HEK293 (cell line): ENCODE measurements around the gene SEC22A.

Experiments
- ZBTB21 ChIP-seq: fragments of 450-650 bp; formaldehyde crosslinking; IDR thresholded peaks from 2 replicates; pipeline ENCODE4 v1.5.1; 2017; ENCODE audit warnings: missing biosample characterization, missing genetic modification characterization
- ZEB2 ChIP-seq: fragments of 450-650 bp; formaldehyde crosslinking; IDR thresholded peaks from 2 replicates; pipeline ENCODE4 v1.5.1; 2016; ENCODE audit warnings: missing biosample characterization, missing genetic modification characterization
- ZNF133 ChIP-seq: fragments of 450-650 bp; formaldehyde crosslinking; IDR thresholded peaks from 2 replicates; pipeline ENCODE4 v1.5.1; 2016; ENCODE audit warnings: missing biosample characterization, missing genetic modification characterization
- TF ChIP-seq, protein P1 (sequence below): fragments of 450-650 bp; formaldehyde crosslinking; IDR thresholded peaks from 2 replicates; pipeline ENCODE4 v1.5.1; 2016; ENCODE audit warnings: missing biosample characterization, missing genetic modification characterization
- TF ChIP-seq, protein P2 (sequence below): fragments of 450-650 bp; formaldehyde crosslinking; IDR thresholded peaks from 2 replicates; pipeline ENCODE4 v1.5.1; 2016; ENCODE audit warnings: missing biosample characterization, missing genetic modification characterization
- TF ChIP-seq, protein P3 (sequence below): fragments of 450-650 bp; formaldehyde crosslinking; IDR thresholded peaks from 2 replicates; pipeline ENCODE4 v1.5.1; 2017; ENCODE audit warnings: missing biosample characterization, missing genetic modification characterization
- TF ChIP-seq, protein P4 (sequence below): fragments of 450-650 bp; formaldehyde crosslinking; IDR thresholded peaks from 2 replicates; pipeline ENCODE4 v1.5.1; 2016; ENCODE audit warnings: missing biosample characterization, missing genetic modification characterization, low read depth
- TF ChIP-seq, protein P5 (sequence below): fragments of 450-650 bp; formaldehyde crosslinking; IDR thresholded peaks from 2 replicates; pipeline ENCODE4 v1.5.1; 2017; ENCODE audit warnings: missing biosample characterization, mild to moderate bottlenecking, missing genetic modification characterization, moderate library complexity

DNA sequence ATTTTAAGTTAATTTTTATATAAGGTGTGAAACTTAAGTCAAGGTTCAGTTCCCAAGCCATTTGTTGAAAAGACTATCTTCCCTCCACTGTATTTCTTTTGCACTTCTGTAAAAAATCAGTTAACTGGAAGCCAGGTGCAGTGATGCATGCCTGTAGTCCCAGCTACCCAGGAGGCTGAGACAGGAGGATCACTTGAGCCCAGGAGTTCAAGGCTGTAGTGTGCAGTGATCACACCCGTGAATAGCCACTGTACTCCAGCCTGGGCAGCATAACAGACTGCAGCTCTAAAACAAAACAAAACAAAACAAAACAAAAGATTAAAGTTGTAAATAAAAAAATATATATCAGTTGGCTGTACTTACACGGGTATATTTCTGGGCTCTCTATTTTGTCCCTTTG, 33.1 kb upstream of the SEC22A start:
- TF ChIP-seq, protein P1, sequence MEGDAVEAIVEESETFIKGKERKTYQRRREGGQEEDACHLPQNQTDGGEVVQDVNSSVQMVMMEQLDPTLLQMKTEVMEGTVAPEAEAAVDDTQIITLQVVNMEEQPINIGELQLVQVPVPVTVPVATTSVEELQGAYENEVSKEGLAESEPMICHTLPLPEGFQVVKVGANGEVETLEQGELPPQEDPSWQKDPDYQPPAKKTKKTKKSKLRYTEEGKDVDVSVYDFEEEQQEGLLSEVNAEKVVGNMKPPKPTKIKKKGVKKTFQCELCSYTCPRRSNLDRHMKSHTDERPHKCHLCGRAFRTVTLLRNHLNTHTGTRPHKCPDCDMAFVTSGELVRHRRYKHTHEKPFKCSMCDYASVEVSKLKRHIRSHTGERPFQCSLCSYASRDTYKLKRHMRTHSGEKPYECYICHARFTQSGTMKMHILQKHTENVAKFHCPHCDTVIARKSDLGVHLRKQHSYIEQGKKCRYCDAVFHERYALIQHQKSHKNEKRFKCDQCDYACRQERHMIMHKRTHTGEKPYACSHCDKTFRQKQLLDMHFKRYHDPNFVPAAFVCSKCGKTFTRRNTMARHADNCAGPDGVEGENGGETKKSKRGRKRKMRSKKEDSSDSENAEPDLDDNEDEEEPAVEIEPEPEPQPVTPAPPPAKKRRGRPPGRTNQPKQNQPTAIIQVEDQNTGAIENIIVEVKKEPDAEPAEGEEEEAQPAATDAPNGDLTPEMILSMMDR = no peak
- no peak for TF ChIP-seq ZNF133 (tag by site-specific recombination)
- TF ChIP-seq ZBTB21 (tag by site-specific recombination) = no peak
- TF ChIP-seq ZEB2 (tag by site-specific recombination) = no peak
- TF ChIP-seq, protein P2, sequence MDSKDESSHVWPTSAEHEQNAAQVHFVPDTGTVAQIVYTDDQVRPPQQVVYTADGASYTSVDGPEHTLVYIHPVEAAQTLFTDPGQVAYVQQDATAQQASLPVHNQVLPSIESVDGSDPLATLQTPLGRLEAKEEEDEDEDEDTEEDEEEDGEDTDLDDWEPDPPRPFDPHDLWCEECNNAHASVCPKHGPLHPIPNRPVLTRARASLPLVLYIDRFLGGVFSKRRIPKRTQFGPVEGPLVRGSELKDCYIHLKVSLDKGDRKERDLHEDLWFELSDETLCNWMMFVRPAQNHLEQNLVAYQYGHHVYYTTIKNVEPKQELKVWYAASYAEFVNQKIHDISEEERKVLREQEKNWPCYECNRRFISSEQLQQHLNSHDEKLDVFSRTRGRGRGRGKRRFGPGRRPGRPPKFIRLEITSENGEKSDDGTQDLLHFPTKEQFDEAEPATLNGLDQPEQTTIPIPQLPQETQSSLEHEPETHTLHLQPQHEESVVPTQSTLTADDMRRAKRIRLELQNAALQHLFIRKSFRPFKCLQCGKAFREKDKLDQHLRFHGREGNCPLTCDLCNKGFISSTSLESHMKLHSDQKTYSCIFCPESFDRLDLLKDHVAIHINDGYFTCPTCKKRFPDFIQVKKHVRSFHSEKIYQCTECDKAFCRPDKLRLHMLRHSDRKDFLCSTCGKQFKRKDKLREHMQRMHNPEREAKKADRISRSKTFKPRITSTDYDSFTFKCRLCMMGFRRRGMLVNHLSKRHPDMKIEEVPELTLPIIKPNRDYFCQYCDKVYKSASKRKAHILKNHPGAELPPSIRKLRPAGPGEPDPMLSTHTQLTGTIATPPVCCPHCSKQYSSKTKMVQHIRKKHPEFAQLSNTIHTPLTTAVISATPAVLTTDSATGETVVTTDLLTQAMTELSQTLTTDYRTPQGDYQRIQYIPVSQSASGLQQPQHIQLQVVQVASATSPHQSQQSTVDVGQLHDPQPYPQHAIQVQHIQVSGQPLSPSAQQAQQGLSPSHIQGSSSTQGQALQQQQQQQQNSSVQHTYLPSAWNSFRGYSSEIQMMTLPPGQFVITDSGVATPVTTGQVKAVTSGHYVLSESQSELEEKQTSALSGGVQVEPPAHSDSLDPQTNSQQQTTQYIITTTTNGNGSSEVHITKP (tag by site-specific recombination) = no peak
- TF ChIP-seq, protein P3, sequence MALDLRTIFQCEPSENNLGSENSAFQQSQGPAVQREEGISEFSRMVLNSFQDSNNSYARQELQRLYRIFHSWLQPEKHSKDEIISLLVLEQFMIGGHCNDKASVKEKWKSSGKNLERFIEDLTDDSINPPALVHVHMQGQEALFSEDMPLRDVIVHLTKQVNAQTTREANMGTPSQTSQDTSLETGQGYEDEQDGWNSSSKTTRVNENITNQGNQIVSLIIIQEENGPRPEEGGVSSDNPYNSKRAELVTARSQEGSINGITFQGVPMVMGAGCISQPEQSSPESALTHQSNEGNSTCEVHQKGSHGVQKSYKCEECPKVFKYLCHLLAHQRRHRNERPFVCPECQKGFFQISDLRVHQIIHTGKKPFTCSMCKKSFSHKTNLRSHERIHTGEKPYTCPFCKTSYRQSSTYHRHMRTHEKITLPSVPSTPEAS (tag by site-specific recombination) = no peak
- TF ChIP-seq, protein P4, sequence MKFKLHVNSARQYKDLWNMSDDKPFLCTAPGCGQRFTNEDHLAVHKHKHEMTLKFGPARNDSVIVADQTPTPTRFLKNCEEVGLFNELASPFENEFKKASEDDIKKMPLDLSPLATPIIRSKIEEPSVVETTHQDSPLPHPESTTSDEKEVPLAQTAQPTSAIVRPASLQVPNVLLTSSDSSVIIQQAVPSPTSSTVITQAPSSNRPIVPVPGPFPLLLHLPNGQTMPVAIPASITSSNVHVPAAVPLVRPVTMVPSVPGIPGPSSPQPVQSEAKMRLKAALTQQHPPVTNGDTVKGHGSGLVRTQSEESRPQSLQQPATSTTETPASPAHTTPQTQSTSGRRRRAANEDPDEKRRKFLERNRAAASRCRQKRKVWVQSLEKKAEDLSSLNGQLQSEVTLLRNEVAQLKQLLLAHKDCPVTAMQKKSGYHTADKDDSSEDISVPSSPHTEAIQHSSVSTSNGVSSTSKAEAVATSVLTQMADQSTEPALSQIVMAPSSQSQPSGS (tag by site-specific recombination) = no peak
- TF ChIP-seq, protein P5, sequence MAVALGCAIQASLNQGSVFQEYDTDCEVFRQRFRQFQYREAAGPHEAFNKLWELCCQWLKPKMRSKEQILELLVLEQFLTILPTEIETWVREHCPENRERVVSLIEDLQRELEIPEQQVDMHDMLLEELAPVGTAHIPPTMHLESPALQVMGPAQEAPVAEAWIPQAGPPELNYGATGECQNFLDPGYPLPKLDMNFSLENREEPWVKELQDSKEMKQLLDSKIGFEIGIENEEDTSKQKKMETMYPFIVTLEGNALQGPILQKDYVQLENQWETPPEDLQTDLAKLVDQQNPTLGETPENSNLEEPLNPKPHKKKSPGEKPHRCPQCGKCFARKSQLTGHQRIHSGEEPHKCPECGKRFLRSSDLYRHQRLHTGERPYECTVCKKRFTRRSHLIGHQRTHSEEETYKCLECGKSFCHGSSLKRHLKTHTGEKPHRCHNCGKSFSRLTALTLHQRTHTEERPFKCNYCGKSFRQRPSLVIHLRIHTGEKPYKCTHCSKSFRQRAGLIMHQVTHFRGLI (tag by site-specific recombination) = no peak
